ENCODE results near the gene BZW2. TPM values are rescaled to one million over a fixed set of nuclear protein-coding genes. Genes with fewer than 3 reads are reported as not detected.

BZW2 gene
- total and polyA plus RNA-seq, 2 of the 13 experiments (the other 11 are each of a cell fraction or from before 2014, with no cell fraction given): 21.8 to 95.2 TPM

DNA sequence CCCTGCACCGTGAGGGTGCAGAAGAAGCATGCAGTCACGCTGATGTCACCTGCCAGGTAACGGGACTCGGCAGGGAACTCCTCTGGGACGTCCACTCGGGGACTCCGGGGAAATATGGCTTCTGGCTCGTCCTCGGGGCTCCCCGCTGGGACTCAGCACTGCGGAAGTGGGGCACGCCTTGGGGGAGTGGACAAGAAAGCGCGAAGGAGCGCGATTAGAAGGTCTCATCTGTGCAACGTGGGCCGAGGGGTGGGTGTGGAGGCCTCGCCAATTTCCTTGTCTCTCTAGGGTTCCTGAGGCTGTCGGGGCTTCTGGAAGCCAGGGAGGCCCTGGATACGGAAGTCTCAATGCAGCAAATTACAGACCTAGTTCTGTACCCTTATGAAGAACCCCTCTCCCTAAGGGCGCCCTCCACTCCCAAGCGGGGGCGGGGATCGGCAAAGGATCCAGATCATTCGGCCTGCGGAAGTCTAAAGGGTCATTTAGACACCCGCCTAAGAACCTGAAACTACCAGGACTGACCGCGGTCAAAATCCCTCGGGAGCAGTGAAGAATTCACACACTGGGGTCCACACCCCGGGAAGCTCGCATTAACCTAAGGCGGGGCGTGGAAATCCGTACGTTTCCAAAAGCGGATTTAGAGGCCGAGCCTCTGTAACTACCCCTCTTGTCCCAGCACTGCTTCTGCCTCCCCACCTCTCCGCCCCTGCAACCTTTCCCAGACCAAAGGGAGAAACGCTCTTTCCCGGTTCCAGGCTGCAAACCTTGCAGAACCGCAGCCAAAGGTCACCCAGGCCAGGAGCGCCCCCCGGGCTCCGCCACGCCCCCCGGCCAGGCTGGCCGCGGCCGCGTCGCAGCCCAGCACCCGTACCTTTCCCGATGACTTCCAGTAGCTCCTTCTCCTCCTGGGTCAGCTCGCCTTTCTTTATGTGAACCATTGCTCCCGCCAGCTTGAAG lies 1.1 kb upstream of the BZW2 start (continued):
- TF ChIP-seq ZNF724P (CRISPR knock-in tag; IDR thresholded peaks at IDR 0.05; ENCODE audit: borderline replicate concordance) (no peak), ZNF33A (CRISPR knock-in tag; IDR thresholded peaks at IDR 0.05; ENCODE audit: borderline replicate concordance) (no peak), NFE2L2 (IDR thresholded peaks at IDR 0.05; ENCODE audit: low read length) (no peak), IRF1 (CRISPR knock-in tag; IDR thresholded peaks at IDR 0.05; ENCODE audit: low read depth) (no peak), HMGA1 (CRISPR knock-in tag; conservative IDR thresholded peaks at IDR 0.05) (no peak), ZNF547 (CRISPR knock-in tag; IDR thresholded peaks at IDR 0.05) (no peak), ZNF670 (CRISPR knock-in tag; IDR thresholded peaks at IDR 0.05; ENCODE audit: borderline replicate concordance) (no peak), SAFB2 (CRISPR knock-in tag; IDR thresholded peaks at IDR 0.05; ENCODE audit: borderline replicate concordance, low read depth) (no peak), SNAI1 (CRISPR knock-in tag; IDR thresholded peaks at IDR 0.05; ENCODE audit: borderline replicate concordance) (no peak), CREB1 (IDR thresholded peaks at IDR 0.05) (no peak), CREB1 (CRISPR knock-in tag; IDR thresholded peaks at IDR 0.05) (no peak), CBFB (CRISPR knock-in tag; IDR thresholded peaks at IDR 0.05) (no peak; the same call in 1 of the 2 replicates), DZIP1 (CRISPR knock-in tag; IDR thresholded peaks at IDR 0.05) (no peak), ZMAT3 (CRISPR knock-in tag; conservative IDR thresholded peaks at IDR 0.05) (no peak), ZNF354B (CRISPR knock-in tag; IDR thresholded peaks at IDR 0.05) (no peak), MEF2D (CRISPR knock-in tag; IDR thresholded peaks at IDR 0.05) (no peak), PBX2 (CRISPR knock-in tag; IDR thresholded peaks at IDR 0.05) (no peak), NRL (CRISPR knock-in tag; IDR thresholded peaks at IDR 0.05; ENCODE audit: borderline replicate concordance) (no peak)
- TF ChIP-seq, protein P1, sequence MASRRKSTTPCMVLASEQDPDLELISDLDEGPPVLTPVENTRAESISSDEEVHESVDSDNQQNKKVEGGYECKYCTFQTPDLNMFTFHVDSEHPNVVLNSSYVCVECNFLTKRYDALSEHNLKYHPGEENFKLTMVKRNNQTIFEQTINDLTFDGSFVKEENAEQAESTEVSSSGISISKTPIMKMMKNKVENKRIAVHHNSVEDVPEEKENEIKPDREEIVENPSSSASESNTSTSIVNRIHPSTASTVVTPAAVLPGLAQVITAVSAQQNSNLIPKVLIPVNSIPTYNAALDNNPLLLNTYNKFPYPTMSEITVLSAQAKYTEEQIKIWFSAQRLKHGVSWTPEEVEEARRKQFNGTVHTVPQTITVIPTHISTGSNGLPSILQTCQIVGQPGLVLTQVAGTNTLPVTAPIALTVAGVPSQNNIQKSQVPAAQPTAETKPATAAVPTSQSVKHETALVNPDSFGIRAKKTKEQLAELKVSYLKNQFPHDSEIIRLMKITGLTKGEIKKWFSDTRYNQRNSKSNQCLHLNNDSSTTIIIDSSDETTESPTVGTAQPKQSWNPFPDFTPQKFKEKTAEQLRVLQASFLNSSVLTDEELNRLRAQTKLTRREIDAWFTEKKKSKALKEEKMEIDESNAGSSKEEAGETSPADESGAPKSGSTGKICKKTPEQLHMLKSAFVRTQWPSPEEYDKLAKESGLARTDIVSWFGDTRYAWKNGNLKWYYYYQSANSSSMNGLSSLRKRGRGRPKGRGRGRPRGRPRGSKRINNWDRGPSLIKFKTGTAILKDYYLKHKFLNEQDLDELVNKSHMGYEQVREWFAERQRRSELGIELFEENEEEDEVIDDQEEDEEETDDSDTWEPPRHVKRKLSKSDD (CRISPR knock-in tag; IDR thresholded peaks at IDR 0.05; ENCODE audit: low read depth): no peak
